SK-N-SH (cell line): ENCODE results near the gene CD300A. TPM values are rescaled to one million over a fixed set of nuclear protein-coding genes. Genes with fewer than 3 reads are reported as not detected.
A peak's percentile ranks its signal among the peaks of the same experiment; 100 is the strongest.

Source experiments
- CTCF ChIA-PET: fragments of 300-600, 350-600 bp; formaldehyde crosslinking; extraction: SDS; loops from one replicate; lab custom pipeline; 2021; lab: Yijun Ruan, JAX
- POLR2A ChIA-PET: fragments of 350-600 bp; sonication (Branson Sonifier 250); formaldehyde crosslinking; extraction: SDS; loops from one replicate; lab custom pipeline; 2020; ENCODE audit warnings: antibody characterized with exemption, inconsistent platforms; lab: Yijun Ruan, JAX
- DNase-seq: peaks from one replicate; pipeline ENCODE4 v3.0.0; 2012
- H2AFZ ChIP-seq: fragments of 200-600 bp; sonication (generic); 2 replicates; pipeline ENCODE4 v1.8.1; 2016; ENCODE audit warnings: antibody characterized with exemption, mild to moderate bottlenecking, low read depth
- H3F3A ChIP-seq: fragments of 200-600 bp; sonication (generic); replicated peaks from 2 replicates; pipeline ENCODE3; 2016; ENCODE audit warnings: antibody characterized with exemption, mild to moderate bottlenecking; ENCODE audit not compliant: insufficient read depth
- H3K27ac ChIP-seq, 2 experiments: fragments of 200-500 bp in 1 of 2; fragments of 200-600 bp in 1 of 2; sonication (Bioruptor generic) in 1 of 2; sonication (generic), shearing (Covaris generic) in 1 of 2; 2 replicates each; pipeline versions ENCODE4 v1.5.1 to v1.6.1; 2014 to 2016; ENCODE audit warnings: low read depth in 2 of 2, inconsistent platforms in 1 of 2, low read length in 1 of 2, mild to moderate bottlenecking in 1 of 2, mixed read lengths in 1 of 2
- H3K27me3 ChIP-seq: fragments of 200-600 bp; sonication (generic), shearing (Covaris generic); 2 replicates; pipeline ENCODE4 v1.6.1; 2016; ENCODE audit warnings: mixed run types; ENCODE audit not compliant: insufficient read depth
- H3K36me3 ChIP-seq, 2 experiments: fragments of 200-500 bp in 1 of 2; fragments of 200-600 bp in 1 of 2; sonication (Bioruptor generic) in 1 of 2; sonication (generic) in 1 of 2; replicated peaks in 1 of 2; 2 replicates each; pipeline versions ENCODE3 to v1.5.1; 2014 to 2016; ENCODE audit warnings: low read length in 1 of 2, mild to moderate bottlenecking in 1 of 2; ENCODE audit not compliant: insufficient read depth in 2 of 2, control insufficient read depth in 1 of 2
- H3K4me1 ChIP-seq, 2 experiments: fragments of 200-500 bp in 1 of 2; fragments of 200-600 bp in 1 of 2; sonication (Bioruptor generic) in 1 of 2; sonication (generic), shearing (Covaris generic) in 1 of 2; 2 replicates each; pipeline versions ENCODE4 v1.5.1 to v1.6.1; 2014 to 2016; ENCODE audit warnings: low read depth in 1 of 2, low read length in 1 of 2, mixed run types in 1 of 2; ENCODE audit not compliant: insufficient read depth in 2 of 2, control insufficient read depth in 1 of 2
- H3K4me2 ChIP-seq: fragments of 200-600 bp; sonication (generic), shearing (Covaris generic); 2 replicates; pipeline ENCODE4 v1.6.1; 2017; ENCODE audit warnings: mixed run types
- H3K4me3 ChIP-seq, 2 experiments: fragments of 200-500 bp in 1 of 2; fragments of 200-600 bp in 1 of 2; sonication (Bioruptor generic) in 1 of 2; sonication (generic), shearing (Covaris generic) in 1 of 2; 2 replicates each; pipeline versions ENCODE4 v1.5.1 to v1.8.1; 2014 to 2016; ENCODE audit warnings: low read depth in 2 of 2, inconsistent platforms in 1 of 2, low read length in 1 of 2, mild to moderate bottlenecking in 1 of 2, mixed read lengths in 1 of 2, moderate library complexity in 1 of 2
- H3K79me2 ChIP-seq: fragments of 200-600 bp; sonication (generic); 2 replicates; pipeline ENCODE4 v1.8.1; 2017; ENCODE audit warnings: mild to moderate bottlenecking; ENCODE audit not compliant: insufficient read depth
- H3K9ac ChIP-seq: fragments of 200-600 bp; sonication (generic); 2 replicates; pipeline ENCODE4 v1.6.1; 2017; ENCODE audit warnings: mixed run types
- H3K9me2 ChIP-seq: fragments of 200-600 bp; sonication (generic); 2 replicates; pipeline ENCODE4 v1.6.1; 2017; ENCODE audit warnings: mixed run types
- H3K9me3 ChIP-seq: fragments of 200-600 bp; sonication (generic); 2 replicates; pipeline ENCODE4 v1.6.1; 2017; ENCODE audit warnings: mixed run types, mild to moderate bottlenecking, moderate library complexity
- H4K20me1 ChIP-seq: fragments of 200-600 bp; sonication (generic); 2 replicates; pipeline ENCODE4 v1.6.1; 2017; ENCODE audit warnings: mild to moderate bottlenecking, mixed run types; ENCODE audit not compliant: insufficient read depth
- CHD2 ChIP-seq: fragments of 150-350 bp; IDR thresholded peaks from 2 replicates; pipeline ENCODE4 v1.6.1; 2018; ENCODE audit warnings: low read length; ENCODE audit not compliant: partially characterized antibody
- EP300 ChIP-seq, 2 experiments: IDR thresholded peaks; 2 replicates each; pipeline versions ENCODE4 v1.4.0 to v1.6.1; 2012; ENCODE audit warnings: borderline replicate concordance in 1 of 2, low read depth in 1 of 2, low read length in 1 of 2
- FOSL2 ChIP-seq: IDR thresholded peaks from 2 replicates; pipeline ENCODE4 v1.4.0; 2012; ENCODE audit warnings: low read depth, mild to moderate bottlenecking, moderate library complexity, borderline replicate concordance
- FOXJ3 ChIP-seq: sonication (generic); formaldehyde crosslinking; IDR thresholded peaks from 2 replicates; pipeline ENCODE4 v1.5.1; 2020; ENCODE audit warnings: mild to moderate bottlenecking, missing genetic modification reagents
- JUND ChIP-seq: IDR thresholded peaks from 2 replicates; pipeline ENCODE4 v1.4.0; 2012
- NFIC ChIP-seq: IDR thresholded peaks from 2 replicates; pipeline ENCODE4 v1.4.0; 2012; ENCODE audit warnings: borderline replicate concordance
- NRF1 ChIP-seq: IDR thresholded peaks from 2 replicates; pipeline ENCODE4 v1.6.1; 2012; ENCODE audit warnings: low read depth, mild to moderate bottlenecking, low read length
- RAD21 ChIP-seq: IDR thresholded peaks from 2 replicates; pipeline ENCODE4 v1.6.1; 2012; ENCODE audit warnings: mild to moderate bottlenecking, low read length
- RXRA ChIP-seq: IDR thresholded peaks from 2 replicates; pipeline ENCODE4 v1.4.0; 2012; ENCODE audit warnings: low read depth, mild to moderate bottlenecking, borderline replicate concordance
- SMC3 ChIP-seq: IDR thresholded peaks from 2 replicates; pipeline ENCODE4 v1.6.1; 2012; ENCODE audit warnings: low read depth, low read length, improper control_type of control experiment
- TCF12 ChIP-seq: IDR thresholded peaks from 2 replicates; pipeline ENCODE4 v1.4.0; 2012
- WGBS: methylation state at CpG from one replicate; pipeline ENCODE4 v1.1.6; 2017; ENCODE audit warnings: low lambda C conversion rate; 5-methylcytosine and 5-hydroxymethylcytosine counted together
- polyA plus RNA-seq, 3 experiments: library from polyadenylated mRNA; depleted of rRNA; stranded (reverse); fragments of >200 nt; gene quantifications; 2 replicates each; pipeline ENCODE4 v1.2.3, GENCODE V29; 2012
- TF ChIP-seq, protein P1 (sequence below): fragments of 150-350 bp; IDR thresholded peaks from 2 replicates; pipeline ENCODE4 v1.6.1; 2016; ENCODE audit warnings: mild to moderate bottlenecking, low read depth, low read length
- TF ChIP-seq, protein P2 (sequence below): IDR thresholded peaks from 2 replicates; pipeline ENCODE4 v1.4.0; 2012; ENCODE audit warnings: low read depth, borderline replicate concordance
- TF ChIP-seq, protein P3 (sequence below): fragments of 150-350 bp; IDR thresholded peaks from 2 replicates; pipeline ENCODE4 v1.6.1; 2017; ENCODE audit warnings: antibody characterized with exemption, low read length, low read depth, borderline replicate concordance
- TF ChIP-seq, protein P4 (sequence below): IDR thresholded peaks from 2 replicates; pipeline ENCODE4 v1.6.1; 2012; ENCODE audit warnings: mild to moderate bottlenecking, low read depth, low read length, moderate library complexity
- TF ChIP-seq, protein P5 (sequence below): IDR thresholded peaks from 2 replicates; pipeline ENCODE4; 2012

The CD300A gene
- polyA plus RNA-seq, 1 of the 3 experiments (the other 2 are of a cell fraction), result not detected

DNA sequence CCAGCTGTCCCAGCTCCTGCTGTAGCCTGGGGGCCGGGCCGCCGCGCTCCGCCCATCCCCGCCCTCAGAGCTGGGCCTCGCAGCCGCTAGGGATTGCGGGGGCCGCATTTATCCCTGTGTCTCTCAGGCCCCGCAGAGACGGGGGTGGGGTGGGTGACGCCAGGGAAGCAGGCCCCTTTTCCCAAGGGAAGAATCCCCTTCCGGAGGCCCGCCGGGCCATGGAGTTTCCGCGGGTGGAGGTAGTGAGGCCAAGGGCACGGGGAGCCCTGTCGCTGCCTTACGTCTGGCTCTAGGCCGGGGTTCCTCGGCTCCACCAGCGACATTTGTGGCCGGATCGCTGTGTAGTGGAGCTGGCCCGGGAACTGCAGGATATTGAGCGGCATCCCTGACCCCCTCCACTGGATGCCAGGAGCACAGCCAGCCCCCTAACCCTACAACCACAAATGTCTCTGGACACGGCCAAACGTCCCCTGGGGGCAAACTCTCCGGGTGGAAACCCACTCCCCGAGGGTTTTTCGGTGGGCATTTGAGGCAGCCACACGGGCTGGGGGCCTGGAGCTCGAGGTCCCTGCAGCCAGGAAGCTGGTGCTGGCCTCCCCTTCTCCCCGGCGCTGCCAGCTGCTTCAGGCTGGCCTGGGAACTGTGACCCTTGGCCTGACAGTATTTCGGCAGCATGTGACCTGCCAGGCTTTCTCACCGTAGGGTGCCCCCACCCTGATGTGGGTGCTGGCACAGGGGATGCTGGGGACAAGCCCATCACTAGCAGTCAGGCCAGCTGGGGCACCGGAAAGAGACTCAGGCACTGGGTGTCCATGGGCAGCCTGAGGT is 12.0 kb upstream of the CD300A start:
- Histone ChIP-seq H3K4me3 (peak overlapping the region in 1 of 2 experiments; percentile 42; a peak in 2 of 4 replicates), H3K79me2 (no peaks in the 10 kb centered on the region), H3K9me3 (no peaks in the 10 kb centered on the region), H3K9ac (no peak overlapping the region), H4K20me1 (no peaks in the 10 kb centered on the region), H3F3A (no peaks in the 10 kb centered on the region), H3K4me1 (peaks cover 0 to 20% of the 10 kb centered on the region in 2 experiments; a peak in 2 of 4 replicates), H3K4me2 (peak overlapping the region; percentile 62), H3K9me2 (no peaks in the 10 kb centered on the region), H2AFZ (peak overlapping the region; percentile 66), H3K36me3 (no peaks in the 10 kb centered on the region), H3K27ac (peak overlapping the region in 1 of 2 experiments; percentile 47; a peak in 1 of 4 replicates), H3K27me3 (no peaks in the 10 kb centered on the region)
- ChIA-PET POLR2A (interaction anchor here (0.5 to 1.7 kb wide), 9 partner anchors 9 to 241 kb away, joined by 3 to 8 read pairs (median 3); partner anchors contain the start of gene TTYH2), CTCF (interaction anchor here (0.9 to 8.3 kb wide), 16 partner anchors 11 to 255 kb away, joined by 3 to 122 read pairs (median 4); partner anchors contain the start of genes BTBD17 and TTYH2)
- 11% methylated on average over 21 of the region's 40 CpGs for WGBS
- DNase-seq, result no peak
- TF ChIP-seq TCF12, result no peak
- no peak for TF ChIP-seq NRF1
- TF ChIP-seq RAD21, result 0 out of 2 replicates have a peak, but pooled peaks have one; percentile 4
- TF ChIP-seq NFIC, result no peak
- TF ChIP-seq JUND, result no peak
- no peak for TF ChIP-seq FOSL2
- TF ChIP-seq CHD2, result no peak
- TF ChIP-seq, protein P1, sequence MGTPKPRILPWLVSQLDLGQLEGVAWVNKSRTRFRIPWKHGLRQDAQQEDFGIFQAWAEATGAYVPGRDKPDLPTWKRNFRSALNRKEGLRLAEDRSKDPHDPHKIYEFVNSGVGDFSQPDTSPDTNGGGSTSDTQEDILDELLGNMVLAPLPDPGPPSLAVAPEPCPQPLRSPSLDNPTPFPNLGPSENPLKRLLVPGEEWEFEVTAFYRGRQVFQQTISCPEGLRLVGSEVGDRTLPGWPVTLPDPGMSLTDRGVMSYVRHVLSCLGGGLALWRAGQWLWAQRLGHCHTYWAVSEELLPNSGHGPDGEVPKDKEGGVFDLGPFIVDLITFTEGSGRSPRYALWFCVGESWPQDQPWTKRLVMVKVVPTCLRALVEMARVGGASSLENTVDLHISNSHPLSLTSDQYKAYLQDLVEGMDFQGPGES, result no peak
- no peak for TF ChIP-seq FOXJ3 (CRISPR knock-in tag)
- TF ChIP-seq, protein P2, sequence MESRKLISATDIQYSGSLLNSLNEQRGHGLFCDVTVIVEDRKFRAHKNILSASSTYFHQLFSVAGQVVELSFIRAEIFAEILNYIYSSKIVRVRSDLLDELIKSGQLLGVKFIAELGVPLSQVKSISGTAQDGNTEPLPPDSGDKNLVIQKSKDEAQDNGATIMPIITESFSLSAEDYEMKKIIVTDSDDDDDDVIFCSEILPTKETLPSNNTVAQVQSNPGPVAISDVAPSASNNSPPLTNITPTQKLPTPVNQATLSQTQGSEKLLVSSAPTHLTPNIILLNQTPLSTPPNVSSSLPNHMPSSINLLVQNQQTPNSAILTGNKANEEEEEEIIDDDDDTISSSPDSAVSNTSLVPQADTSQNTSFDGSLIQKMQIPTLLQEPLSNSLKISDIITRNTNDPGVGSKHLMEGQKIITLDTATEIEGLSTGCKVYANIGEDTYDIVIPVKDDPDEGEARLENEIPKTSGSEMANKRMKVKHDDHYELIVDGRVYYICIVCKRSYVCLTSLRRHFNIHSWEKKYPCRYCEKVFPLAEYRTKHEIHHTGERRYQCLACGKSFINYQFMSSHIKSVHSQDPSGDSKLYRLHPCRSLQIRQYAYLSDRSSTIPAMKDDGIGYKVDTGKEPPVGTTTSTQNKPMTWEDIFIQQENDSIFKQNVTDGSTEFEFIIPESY, result no peak
- TF ChIP-seq EP300 (IDR thresholded peaks at IDR 0.05; ENCODE audit: borderline replicate concordance in 1 of 2, low read depth in 1 of 2, low read length in 1 of 2), result 0 out of 4 replicates have a peak, but pooled peaks of 1 of the 2 experiments have one; percentile 8
- TF ChIP-seq, protein P3, sequence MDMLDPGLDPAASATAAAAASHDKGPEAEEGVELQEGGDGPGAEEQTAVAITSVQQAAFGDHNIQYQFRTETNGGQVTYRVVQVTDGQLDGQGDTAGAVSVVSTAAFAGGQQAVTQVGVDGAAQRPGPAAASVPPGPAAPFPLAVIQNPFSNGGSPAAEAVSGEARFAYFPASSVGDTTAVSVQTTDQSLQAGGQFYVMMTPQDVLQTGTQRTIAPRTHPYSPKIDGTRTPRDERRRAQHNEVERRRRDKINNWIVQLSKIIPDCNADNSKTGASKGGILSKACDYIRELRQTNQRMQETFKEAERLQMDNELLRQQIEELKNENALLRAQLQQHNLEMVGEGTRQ, result no peak
- TF ChIP-seq, protein P4, sequence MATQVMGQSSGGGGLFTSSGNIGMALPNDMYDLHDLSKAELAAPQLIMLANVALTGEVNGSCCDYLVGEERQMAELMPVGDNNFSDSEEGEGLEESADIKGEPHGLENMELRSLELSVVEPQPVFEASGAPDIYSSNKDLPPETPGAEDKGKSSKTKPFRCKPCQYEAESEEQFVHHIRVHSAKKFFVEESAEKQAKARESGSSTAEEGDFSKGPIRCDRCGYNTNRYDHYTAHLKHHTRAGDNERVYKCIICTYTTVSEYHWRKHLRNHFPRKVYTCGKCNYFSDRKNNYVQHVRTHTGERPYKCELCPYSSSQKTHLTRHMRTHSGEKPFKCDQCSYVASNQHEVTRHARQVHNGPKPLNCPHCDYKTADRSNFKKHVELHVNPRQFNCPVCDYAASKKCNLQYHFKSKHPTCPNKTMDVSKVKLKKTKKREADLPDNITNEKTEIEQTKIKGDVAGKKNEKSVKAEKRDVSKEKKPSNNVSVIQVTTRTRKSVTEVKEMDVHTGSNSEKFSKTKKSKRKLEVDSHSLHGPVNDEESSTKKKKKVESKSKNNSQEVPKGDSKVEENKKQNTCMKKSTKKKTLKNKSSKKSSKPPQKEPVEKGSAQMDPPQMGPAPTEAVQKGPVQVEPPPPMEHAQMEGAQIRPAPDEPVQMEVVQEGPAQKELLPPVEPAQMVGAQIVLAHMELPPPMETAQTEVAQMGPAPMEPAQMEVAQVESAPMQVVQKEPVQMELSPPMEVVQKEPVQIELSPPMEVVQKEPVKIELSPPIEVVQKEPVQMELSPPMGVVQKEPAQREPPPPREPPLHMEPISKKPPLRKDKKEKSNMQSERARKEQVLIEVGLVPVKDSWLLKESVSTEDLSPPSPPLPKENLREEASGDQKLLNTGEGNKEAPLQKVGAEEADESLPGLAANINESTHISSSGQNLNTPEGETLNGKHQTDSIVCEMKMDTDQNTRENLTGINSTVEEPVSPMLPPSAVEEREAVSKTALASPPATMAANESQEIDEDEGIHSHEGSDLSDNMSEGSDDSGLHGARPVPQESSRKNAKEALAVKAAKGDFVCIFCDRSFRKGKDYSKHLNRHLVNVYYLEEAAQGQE, result no peak
- TF ChIP-seq, protein P5, sequence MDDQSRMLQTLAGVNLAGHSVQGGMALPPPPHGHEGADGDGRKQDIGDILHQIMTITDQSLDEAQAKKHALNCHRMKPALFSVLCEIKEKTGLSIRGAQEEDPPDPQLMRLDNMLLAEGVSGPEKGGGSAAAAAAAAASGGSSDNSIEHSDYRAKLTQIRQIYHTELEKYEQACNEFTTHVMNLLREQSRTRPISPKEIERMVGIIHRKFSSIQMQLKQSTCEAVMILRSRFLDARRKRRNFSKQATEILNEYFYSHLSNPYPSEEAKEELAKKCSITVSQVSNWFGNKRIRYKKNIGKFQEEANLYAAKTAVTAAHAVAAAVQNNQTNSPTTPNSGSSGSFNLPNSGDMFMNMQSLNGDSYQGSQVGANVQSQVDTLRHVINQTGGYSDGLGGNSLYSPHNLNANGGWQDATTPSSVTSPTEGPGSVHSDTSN, result no peak
- no peak for TF ChIP-seq SMC3
- no peak for TF ChIP-seq RXRA
